H1 (cell line): ENCODE data around the gene SLC35F1. TPM values are rescaled to one million over a fixed set of nuclear protein-coding genes. Genes with fewer than 3 reads are reported as not detected.

Experiments used
- CTCF ChIA-PET: fragments of 300-600 bp; sonication (Branson Sonifier 250); formaldehyde crosslinking; loops from one replicate; lab custom pipeline; 2021; ENCODE audit not compliant: partially characterized antibody; lab: Charles Lee
- POLR2A ChIA-PET: fragments of 300-600 bp; sonication (Branson Sonifier 250); formaldehyde crosslinking; loops from one replicate; lab custom pipeline; 2021; ENCODE audit warnings: inconsistent platforms; ENCODE audit not compliant: partially characterized antibody; lab: Charles Lee
- DNase-seq, 2 experiments: peaks; one replicate each; pipeline versions ENCODE4 v3.0.0 to v3.0.0-alpha.2; 2010 to 2022; ENCODE audit warnings: low spot score in 2 of 2, low read depth in 1 of 2, mixed read lengths in 1 of 2
- FAIRE-seq: peaks from 2 replicates; lab custom pipeline; 2011; peaks lifted over from hg19 to GRCh38; lab: Jason Lieb, UNC
- H2AFZ ChIP-seq: 2 replicates; pipeline ENCODE4 v1.8.1; 2012; ENCODE audit warnings: low read length, inconsistent platforms
- H2AK5ac ChIP-seq: 2 replicates; pipeline ENCODE4 v1.6.1; 2013; ENCODE audit warnings: low read depth, low read length
- H2BK120ac ChIP-seq: replicated peaks from 2 replicates; pipeline ENCODE3; 2013; ENCODE audit warnings: low read depth, low read length, inconsistent platforms
- H2BK12ac ChIP-seq: 2 replicates; pipeline ENCODE4 v1.6.1; 2013; ENCODE audit warnings: low read depth, low read length
- H2BK15ac ChIP-seq: 2 replicates; pipeline ENCODE4 v1.6.1; 2013; ENCODE audit warnings: low read length
- H2BK20ac ChIP-seq: 2 replicates; pipeline ENCODE4 v1.6.1; 2013; ENCODE audit warnings: low read length
- H2BK5ac ChIP-seq: 2 replicates; pipeline ENCODE4 v1.6.1; 2013; ENCODE audit warnings: low read depth, low read length
- H3K14ac ChIP-seq: 2 replicates; pipeline ENCODE4 v1.6.1; 2013; ENCODE audit warnings: inconsistent platforms; ENCODE audit not compliant: insufficient read length
- H3K18ac ChIP-seq: 2 replicates; pipeline ENCODE4 v1.6.1; 2013; ENCODE audit warnings: low read length; ENCODE audit errors: extremely low read depth
- H3K23ac ChIP-seq: 2 replicates; pipeline ENCODE4 v1.6.1; 2013; ENCODE audit warnings: inconsistent platforms; ENCODE audit not compliant: insufficient read length
- H3K23me2 ChIP-seq: 2 replicates; pipeline ENCODE4 v1.6.1; 2013; ENCODE audit warnings: low read depth, low read length
- H3K27ac ChIP-seq: 2 replicates; pipeline ENCODE4 v1.6.1; 2011; ENCODE audit warnings: low read depth, low read length, inconsistent platforms
- H3K27me3 ChIP-seq, 4 experiments: replicated peaks in 1 of 4; 1 replicate in 1 of 4; 2 replicates in 3 of 4; pipeline versions ENCODE4 v1.6.1 to v1.8.1; 2011 to 2013; ENCODE audit warnings: low read length in 3 of 4, mild to moderate bottlenecking in 3 of 4, inconsistent platforms in 2 of 4, mixed read lengths in 2 of 4, moderate library complexity in 1 of 4; ENCODE audit not compliant: control insufficient read depth in 3 of 4, insufficient read depth in 3 of 4; ENCODE audit errors: extremely low read depth in 1 of 4
- H3K36me3 ChIP-seq, 4 experiments: 2 replicates each; pipeline versions ENCODE4 v1.6.1 to v1.8.1; 2011 to 2013; ENCODE audit warnings: mild to moderate bottlenecking in 4 of 4, low read length in 3 of 4, moderate library complexity in 2 of 4, control low read depth in 1 of 4, inconsistent platforms in 1 of 4; ENCODE audit not compliant: insufficient read depth in 4 of 4, control insufficient read depth in 2 of 4
- H3K4ac ChIP-seq: replicated peaks from 2 replicates; pipeline ENCODE3; 2013; ENCODE audit warnings: low read length, low read depth, mixed read lengths, inconsistent platforms; ENCODE audit not compliant: insufficient read length
- H3K4me1 ChIP-seq, 4 experiments: replicated peaks in 1 of 4; 1 replicate in 1 of 4; 2 replicates in 3 of 4; pipeline versions ENCODE4 v1.6.1 to v1.8.1; 2011 to 2013; ENCODE audit warnings: low read length in 3 of 4, inconsistent platforms in 2 of 4, mixed read lengths in 1 of 4; ENCODE audit not compliant: insufficient read depth in 4 of 4, control insufficient read depth in 3 of 4
- H3K4me2 ChIP-seq, 2 experiments: 2 replicates each; pipeline versions ENCODE4 v1.6.1 to v1.8.1; 2011 to 2013; ENCODE audit warnings: low read depth in 2 of 2, low read length in 2 of 2, control low read depth in 1 of 2, inconsistent platforms in 1 of 2, mild to moderate bottlenecking in 1 of 2; ENCODE audit not compliant: insufficient read depth in 1 of 2
- H3K4me3 ChIP-seq, 4 experiments: fragments of 200-600, 300-600 bp in 1 of 4; sonication (generic), shearing (Covaris generic), sonication (Bioruptor Twin) in 1 of 4; 2 replicates each; pipeline versions ENCODE4 v1.5.1 to v1.8.1; 2011 to 2016; ENCODE audit warnings: low read length in 4 of 4, low read depth in 3 of 4, control low read depth in 2 of 4, inconsistent platforms in 2 of 4, mild to moderate bottlenecking in 2 of 4, mixed read lengths in 1 of 4, moderate library complexity in 1 of 4; ENCODE audit not compliant: insufficient read depth in 2 of 4; ENCODE audit errors: extremely low read depth in 1 of 4
- H3K56ac ChIP-seq: replicated peaks from 2 replicates; pipeline ENCODE3; 2013; ENCODE audit warnings: low read depth, mild to moderate bottlenecking, mixed read lengths, low read length, inconsistent platforms; ENCODE audit not compliant: insufficient read length
- H3K79me1 ChIP-seq: 2 replicates; pipeline ENCODE4 v1.6.1; 2013; ENCODE audit warnings: low read depth, low read length, control low read depth
- H3K79me2 ChIP-seq, 2 experiments: 2 replicates each; pipeline versions ENCODE4 v1.6.1 to v1.8.1; 2012 to 2013; ENCODE audit warnings: low read length in 2 of 2, mild to moderate bottlenecking in 2 of 2, inconsistent platforms in 1 of 2; ENCODE audit not compliant: insufficient read depth in 2 of 2, control insufficient read depth in 1 of 2
- H3K9ac ChIP-seq, 4 experiments: replicated peaks in 1 of 4; 1 replicate in 1 of 4; 2 replicates in 3 of 4; pipeline versions ENCODE4 v1.6.1 to v1.8.1; 2011 to 2013; ENCODE audit warnings: low read depth in 3 of 4, low read length in 3 of 4, control low read depth in 2 of 4, mild to moderate bottlenecking in 2 of 4, moderate library complexity in 2 of 4, inconsistent platforms in 1 of 4; ENCODE audit errors: extremely low read depth in 1 of 4
- H3K9me3 ChIP-seq, 2 experiments: 2 replicates each; pipeline versions ENCODE4 v1.6.1 to v1.8.1; 2012 to 2013; ENCODE audit warnings: mild to moderate bottlenecking in 2 of 2, moderate library complexity in 2 of 2, control low read depth in 1 of 2, inconsistent platforms in 1 of 2, low read depth in 1 of 2, low read length in 1 of 2, mixed read lengths in 1 of 2; ENCODE audit not compliant: insufficient read depth in 2 of 2
- H4K20me1 ChIP-seq, 2 experiments: replicated peaks in 1 of 2; 2 replicates each; pipeline versions ENCODE3 to v1.8.1; 2011 to 2013; ENCODE audit warnings: inconsistent platforms in 2 of 2, low read length in 2 of 2, mild to moderate bottlenecking in 1 of 2; ENCODE audit not compliant: insufficient read depth in 2 of 2, control insufficient read depth in 1 of 2
- H4K5ac ChIP-seq: 2 replicates; pipeline ENCODE4 v1.6.1; 2013; ENCODE audit warnings: low read length, low read depth, mixed read lengths, inconsistent platforms; ENCODE audit not compliant: insufficient read length
- H4K8ac ChIP-seq: 2 replicates; pipeline ENCODE4 v1.8.0; 2013; ENCODE audit warnings: mild to moderate bottlenecking, moderate library complexity, low read length, inconsistent platforms; ENCODE audit not compliant: insufficient read depth; ENCODE audit errors: extremely low read depth
- H4K91ac ChIP-seq: replicated peaks from 2 replicates; pipeline ENCODE3; 2013; ENCODE audit warnings: low read length, mixed read lengths, inconsistent platforms; ENCODE audit not compliant: insufficient read length
- ASH2L ChIP-seq: fragments of 200-600, 300-600 bp; sonication (generic); IDR thresholded peaks from one replicate; pipeline ENCODE4 v1.7.1; 2017; ENCODE audit warnings: low read length
- KDM1A ChIP-seq: fragments of 200-600, 300-600 bp; sonication (generic); IDR thresholded peaks from 2 replicates; pipeline ENCODE4 v1.7.1; 2016; ENCODE audit warnings: mild to moderate bottlenecking, low read length, borderline replicate concordance
- RFX5 ChIP-seq: IDR thresholded peaks from 2 replicates; pipeline ENCODE4 v1.6.1; 2011; ENCODE audit warnings: low read depth, low read length, improper control_type of control experiment, borderline replicate concordance
- WGBS, 2 experiments: shearing (Covaris generic) in 1 of 2; methylation state at CpG; one replicate each; pipeline versions ENCODE4 v1.1.6 to v1.1.7; 2013 to 2015; ENCODE audit warnings: low lambda C conversion rate in 2 of 2, mixed read lengths in 2 of 2, inconsistent platforms in 1 of 2, low coverage in 1 of 2, missing lambda C conversion rate in 1 of 2; ENCODE audit not compliant: insufficient replicate concordance in 2 of 2, insufficient coverage in 1 of 2, insufficient read length in 1 of 2; ENCODE audit errors: extremely low coverage in 1 of 2, missing lambda C conversion rate in 1 of 2; 5-methylcytosine and 5-hydroxymethylcytosine counted together
- polyA plus RNA-seq, 7 experiments: library from polyadenylated mRNA; depleted of rRNA in 3 of 7; stranded (reverse) in 5 of 7; unstranded in 2 of 7; fragments of >200 nt in 5 of 7; fragments of 200-250 nt in 2 of 7; gene quantifications; 1 replicate in 5 of 7; 2 replicates in 1 of 7; 4 replicates in 1 of 7; pipeline versions ENCODE4 v1.2.1 to v1.2.3, GENCODE V29; 2011 to 2013; ENCODE audit warnings: missing spikeins in 2 of 7, mixed read lengths in 2 of 7
- total RNA-seq: library from RNA; stranded (reverse); fragmentation: NEBNext Ultra II Directional; extraction: Animal tissue kit (Norgen Biotek cat#: 25700); gene quantifications from 2 replicates; pipeline ENCODE4 v1.2.1, GENCODE V29; 2021

SLC35F1 gene
- total and polyA plus RNA-seq, 2 of the 8 experiments (the other 6 are each of a cell fraction or from before 2014, with no cell fraction given), result 7.0 to 10.0 TPM

- H3K27me3 ChIP-seq, result no peaks in the 10 kb centered on the region
- FAIRE-seq (no peak), DNase-seq (no peak)
- H3K56ac ChIP-seq, result no peak overlapping the region
- H3K9ac ChIP-seq, result no peak overlapping the region
- no peaks in the 10 kb centered on the region for H3K79me2 ChIP-seq
- no peak overlapping the region for H2BK12ac ChIP-seq
- no peak overlapping the region for H3K27ac ChIP-seq
- H3K4me3 ChIP-seq, result no peak overlapping the region
- H3K23ac ChIP-seq, result no peak overlapping the region
- no peaks in the 10 kb centered on the region for H4K20me1 ChIP-seq
- no peaks in the 10 kb centered on the region for H3K9me3 ChIP-seq
- H2AFZ ChIP-seq, result no peak overlapping the region
- H3K14ac ChIP-seq, result no peak overlapping the region
- no peak overlapping the region for H2BK15ac ChIP-seq
- no peaks in the 10 kb centered on the region; the same call in 1 of the 2 replicates for H3K79me1 ChIP-seq
- no peak overlapping the region for H3K4ac ChIP-seq
- no peaks in the 10 kb centered on the region for H3K4me1 ChIP-seq
- 88% methylated on average over 2 of the region's 2 CpGs; no CpG with 5 or more reads in 1 of the 2 experiments for WGBS, 2 experiments
- no peak overlapping the region for H2BK5ac ChIP-seq
- no peak for TF ChIP-seq RFX5
- TF ChIP-seq ASH2L, result no peak
- TF ChIP-seq KDM1A, result no peak
- ChIA-PET POLR2A (no interaction called here), CTCF (interaction anchor here (0.8 kb wide), 1 partner anchor 15 kb away, joined by 4 read pairs; no protein-coding TSS in a partner anchor)
- H2BK20ac ChIP-seq, result no peak overlapping the region
- H4K5ac ChIP-seq, result no peak overlapping the region
- H3K4me2 ChIP-seq, result no peak overlapping the region
- no peaks in the 10 kb centered on the region for H3K23me2 ChIP-seq
- no peak overlapping the region for H3K18ac ChIP-seq
- no peaks in the 10 kb centered on the region for H3K36me3 ChIP-seq
- no peak overlapping the region for H4K91ac ChIP-seq
- no peak overlapping the region for H2AK5ac ChIP-seq
- no peak overlapping the region for H2BK120ac ChIP-seq
- no peak overlapping the region for H4K8ac ChIP-seq
Measured at GRCh38 chr6:118297821-118298220, 390.8 kb downstream of the SLC35F1 start.
